GM12872 (cell line): ENCODE results near the gene STK38L.

Experiments
- CTCF ChIP-seq: IDR thresholded peaks from 3 replicates; pipeline ENCODE4 v1.5.1; 2011; ENCODE audit warnings: low read depth, mild to moderate bottlenecking, low read length, moderate library complexity; ENCODE audit not compliant: insufficient read depth

The STK38L gene

DNA sequence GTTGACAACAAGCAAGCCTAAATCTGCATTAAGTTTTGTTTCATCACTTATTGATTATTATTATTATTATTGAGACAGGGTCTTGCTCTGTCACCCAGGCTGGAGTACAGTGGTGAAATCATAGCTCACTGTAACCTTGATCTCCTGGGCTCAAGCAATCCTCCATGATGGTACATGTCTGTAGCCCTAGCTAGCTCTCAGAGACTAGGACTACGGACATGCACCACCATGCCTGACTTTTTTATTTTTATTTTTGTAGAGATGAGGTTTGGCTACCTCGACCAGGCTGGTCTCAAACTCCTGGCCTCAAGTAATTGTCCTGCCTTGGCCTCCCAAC lies 35.7 kb upstream of the STK38L start:
- no peak for TF ChIP-seq CTCF

DNA sequence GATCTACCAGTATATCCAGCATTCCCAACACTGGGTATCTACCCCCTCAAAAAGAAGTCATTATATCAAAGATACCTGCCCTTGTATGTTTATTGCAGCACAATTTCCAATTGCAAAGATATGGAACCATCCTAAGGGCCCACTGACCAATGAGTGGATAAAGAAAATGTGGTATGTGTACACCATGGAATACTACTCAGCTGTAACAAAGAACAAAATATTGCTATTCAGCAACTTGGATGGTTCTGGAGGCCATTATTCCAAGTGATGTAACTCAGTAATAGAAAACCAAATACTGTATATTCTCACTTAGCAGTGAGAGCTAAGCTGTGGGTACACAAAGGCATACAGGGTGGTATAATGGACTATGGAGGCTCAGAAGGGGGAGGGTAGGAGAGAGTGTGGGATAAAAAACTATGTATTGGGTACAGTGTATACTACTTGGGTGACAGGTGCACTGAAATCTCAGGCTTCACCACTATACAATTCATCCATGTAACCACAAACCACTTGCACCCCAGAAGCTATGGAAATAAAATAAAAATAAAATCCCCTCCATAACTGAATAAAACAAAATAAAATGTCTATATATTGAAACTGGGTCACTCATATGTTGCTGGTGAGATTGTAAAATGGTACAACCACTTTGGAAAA lies 34.7 kb upstream of the STK38L start:
- TF ChIP-seq CTCF, result no peak

GRCh38 chr12:27210187-27210586 lies 33.9 kb upstream of the STK38L start:
- TF ChIP-seq CTCF, result no peak

GRCh38 chr12:27212861-27213260 lies 31.2 kb upstream of the STK38L start:
- no peak for TF ChIP-seq CTCF

GRCh38 chr12:27213304-27213703 lies 30.8 kb upstream of the STK38L start:
- no peak for TF ChIP-seq CTCF

DNA sequence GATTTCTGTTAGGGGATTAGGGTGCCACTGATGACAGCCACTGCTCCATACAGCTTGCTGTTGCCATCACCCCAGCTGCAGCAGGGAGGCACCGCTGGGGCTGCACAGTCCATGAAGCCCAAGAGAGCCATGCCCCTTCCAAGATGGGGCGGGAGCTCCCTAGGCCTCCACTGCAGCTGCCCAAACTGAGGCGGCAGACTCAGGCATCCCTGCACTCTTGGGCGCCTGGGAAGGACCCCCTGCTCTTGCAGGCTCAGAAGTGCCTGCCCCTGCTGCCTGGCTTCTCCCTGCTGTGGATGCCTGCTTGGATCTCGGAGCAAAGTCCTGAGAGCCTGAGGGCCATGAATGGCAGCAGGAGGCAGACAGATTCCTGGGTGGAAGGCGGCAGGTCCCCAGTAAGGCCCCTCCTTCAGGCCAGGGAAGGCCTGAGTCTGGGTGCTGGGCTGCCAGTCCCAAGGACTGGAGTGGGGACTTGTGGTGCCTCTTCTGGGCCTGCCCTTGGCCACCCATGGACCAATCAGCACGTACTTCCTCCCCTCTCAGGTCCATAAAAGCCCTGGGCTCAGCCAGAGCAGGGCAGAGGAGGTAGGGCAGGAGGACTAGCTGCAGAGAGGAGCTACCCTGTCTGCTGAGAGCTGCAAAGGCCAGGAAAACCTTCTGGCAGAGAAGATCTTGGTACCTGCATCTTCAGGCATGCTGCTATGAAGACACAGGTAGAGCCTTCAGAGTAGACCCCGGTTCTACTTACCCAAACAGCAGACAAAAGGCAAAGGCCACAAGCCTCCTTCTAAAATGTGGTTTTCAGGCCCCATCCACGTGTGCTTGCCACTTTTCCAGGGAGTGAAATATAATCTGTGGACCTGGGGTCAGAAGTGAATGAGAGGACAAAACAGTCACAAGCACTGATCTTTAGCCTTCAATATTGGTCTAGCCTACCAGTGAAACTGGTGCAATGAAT lies 30.0 kb upstream of the STK38L start:
- TF ChIP-seq CTCF, result no peak

GRCh38 chr12:27217590-27217989 lies 26.5 kb upstream of the STK38L start:
- TF ChIP-seq CTCF, result no peak
